Uterus (tissue), 4 donors: ENCODE data around the gene EIF3L. TPM values are rescaled to one million over a fixed set of nuclear protein-coding genes. Genes with fewer than 3 reads are reported as not detected.
A peak's percentile ranks its signal among the peaks of the same experiment; 100 is the strongest.

Experiments
- DNase-seq, 2 donors: peaks; one replicate each; pipeline ENCODE4 v3.0.0-alpha.2; 2019 to 2020
- H3K27ac ChIP-seq, 2 donors: fragments of 200-600 bp; sonication (generic); 1 replicate in 1 of 2; 2 replicates in 1 of 2; pipeline ENCODE4 v1.5.1; 2016 to 2018
- H3K27me3 ChIP-seq, 2 donors: fragments of 200-600 bp; sonication (generic); one replicate each; pipeline ENCODE4 v1.5.1; 2018 to 2019; ENCODE audit warnings: control low read depth in 1 of 2
- H3K36me3 ChIP-seq, 2 donors: fragments of 200-600 bp; sonication (generic); one replicate each; pipeline ENCODE4 v1.5.1; 2019; ENCODE audit warnings: control low read depth in 1 of 2
- H3K4me1 ChIP-seq, 2 donors: fragments of 200-600 bp; sonication (generic); one replicate each; pipeline ENCODE4 v1.5.1; 2018 to 2019; ENCODE audit warnings: control low read depth in 1 of 2
- H3K4me3 ChIP-seq, 2 donors: fragments of 200-600 bp; sonication (generic); 1 replicate in 1 of 2; 2 replicates in 1 of 2; pipeline ENCODE4 v1.5.1; 2018 to 2019; ENCODE audit warnings: mild to moderate bottlenecking in 1 of 2
- H3K9me3 ChIP-seq, 2 donors: fragments of 200-600 bp; sonication (generic); one replicate each; pipeline ENCODE4 v1.5.1; 2019; ENCODE audit warnings: control low read depth in 1 of 2
- POLR2A ChIP-seq, 2 donors: fragments of 450-650 bp; IDR thresholded peaks; one replicate each; pipeline ENCODE4 v1.6.1; 2016; ENCODE audit warnings: antibody characterized with exemption in 2 of 2, mild to moderate bottlenecking in 1 of 2, moderate library complexity in 1 of 2
- intact Hi-C: fragments of 100-400 bp; cut with DNase I; formaldehyde crosslinking; loops from one replicate; pipeline ENCODE4 v1.15.1; 2023; ENCODE audit warnings: low total_unique reads
- total RNA-seq, 4 donors: library from RNA; depleted of rRNA in 3 of 4; stranded (reverse); fragments of >200 nt in 3 of 4; gene quantifications; one replicate each; pipeline versions ENCODE4 v1.1.0 to v1.2.4, GENCODE V29; 2014 to 2023
- TF ChIP-seq, protein P1 (sequence below), 4 experiments: fragments of 200-600 bp in 2 of 4; fragments of 450-650 bp in 2 of 4; sonication (generic) in 2 of 4; IDR thresholded peaks; one replicate each; pipeline ENCODE4 v1.5.1; 2016 to 2019; ENCODE audit warnings: antibody characterized with exemption in 4 of 4, mild to moderate bottlenecking in 2 of 4, moderate library complexity in 1 of 4
- donor health status: DM: yes; HTN: yes; CAD: no.

The EIF3L gene
- total RNA-seq, 4 donors from 2014 or later: 290 to 559 (median 413) TPM

DNA sequence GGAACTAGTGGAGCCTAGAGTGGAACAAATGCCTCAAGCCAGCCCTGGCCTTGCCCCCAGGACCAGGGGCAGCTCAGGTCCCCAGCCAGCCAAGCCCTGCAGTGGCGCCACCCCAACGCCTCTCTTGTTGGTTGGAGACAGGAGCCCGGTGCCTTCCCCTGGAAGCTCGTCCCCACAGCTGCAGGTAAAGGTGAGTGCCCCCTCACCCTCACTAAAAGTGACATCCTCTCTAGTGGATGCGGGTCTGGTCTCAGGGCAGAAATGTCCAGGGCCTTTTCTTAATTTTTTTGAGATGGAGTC is 78.4 kb downstream of the EIF3L start:
- intact Hi-C loops: no loop called here
- Histone ChIP-seq H3K36me3 (no peaks in the 10 kb centered on the region), H3K27ac (no peak overlapping the region), H3K27me3 (no peaks in the 10 kb centered on the region), H3K9me3 (no peaks in the 10 kb centered on the region), H3K4me1 (no peaks in the 10 kb centered on the region), H3K4me3 (no peak overlapping the region)
- no peak for TF ChIP-seq POLR2A (IDR thresholded peaks at IDR 0.05)
- DNase-seq: no peak

DNA sequence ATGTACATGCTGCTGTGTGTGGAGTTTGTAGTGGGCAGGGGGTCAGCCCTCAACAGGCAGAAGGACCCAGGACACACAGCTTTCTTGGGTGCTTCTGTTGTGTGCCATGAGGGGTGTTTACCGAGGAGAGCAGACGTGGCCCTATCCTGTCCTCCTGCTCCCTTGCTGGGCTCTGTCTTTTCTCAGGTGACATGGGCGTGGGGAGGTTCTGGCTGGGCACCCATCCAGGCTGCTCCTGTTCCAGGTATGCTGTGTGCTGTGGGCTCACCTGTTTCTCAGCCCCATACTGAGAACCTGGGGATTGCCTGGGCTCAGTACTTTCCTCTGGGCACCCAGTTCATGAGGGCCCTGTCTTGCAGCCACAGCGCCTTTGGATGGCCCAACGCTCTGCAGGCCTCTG is 80.2 kb downstream of the EIF3L start:
- TF ChIP-seq, protein P1, sequence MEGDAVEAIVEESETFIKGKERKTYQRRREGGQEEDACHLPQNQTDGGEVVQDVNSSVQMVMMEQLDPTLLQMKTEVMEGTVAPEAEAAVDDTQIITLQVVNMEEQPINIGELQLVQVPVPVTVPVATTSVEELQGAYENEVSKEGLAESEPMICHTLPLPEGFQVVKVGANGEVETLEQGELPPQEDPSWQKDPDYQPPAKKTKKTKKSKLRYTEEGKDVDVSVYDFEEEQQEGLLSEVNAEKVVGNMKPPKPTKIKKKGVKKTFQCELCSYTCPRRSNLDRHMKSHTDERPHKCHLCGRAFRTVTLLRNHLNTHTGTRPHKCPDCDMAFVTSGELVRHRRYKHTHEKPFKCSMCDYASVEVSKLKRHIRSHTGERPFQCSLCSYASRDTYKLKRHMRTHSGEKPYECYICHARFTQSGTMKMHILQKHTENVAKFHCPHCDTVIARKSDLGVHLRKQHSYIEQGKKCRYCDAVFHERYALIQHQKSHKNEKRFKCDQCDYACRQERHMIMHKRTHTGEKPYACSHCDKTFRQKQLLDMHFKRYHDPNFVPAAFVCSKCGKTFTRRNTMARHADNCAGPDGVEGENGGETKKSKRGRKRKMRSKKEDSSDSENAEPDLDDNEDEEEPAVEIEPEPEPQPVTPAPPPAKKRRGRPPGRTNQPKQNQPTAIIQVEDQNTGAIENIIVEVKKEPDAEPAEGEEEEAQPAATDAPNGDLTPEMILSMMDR (IDR thresholded peaks at IDR 0.05): no peak
- TF ChIP-seq POLR2A (IDR thresholded peaks at IDR 0.05): no peak
- H3K27ac ChIP-seq: peak overlapping the region; percentile 46 to 57
- no peak overlapping the region for H3K4me3 ChIP-seq
- intact Hi-C loops: no loop called here
- DNase-seq: no peak
- H3K36me3 ChIP-seq: no peaks in the 10 kb centered on the region
- H3K9me3 ChIP-seq: no peaks in the 10 kb centered on the region
- no peaks in the 10 kb centered on the region for H3K27me3 ChIP-seq
- peaks cover 0 to 11% of the 10 kb centered on the region in 2 donors for H3K4me1 ChIP-seq

DNA sequence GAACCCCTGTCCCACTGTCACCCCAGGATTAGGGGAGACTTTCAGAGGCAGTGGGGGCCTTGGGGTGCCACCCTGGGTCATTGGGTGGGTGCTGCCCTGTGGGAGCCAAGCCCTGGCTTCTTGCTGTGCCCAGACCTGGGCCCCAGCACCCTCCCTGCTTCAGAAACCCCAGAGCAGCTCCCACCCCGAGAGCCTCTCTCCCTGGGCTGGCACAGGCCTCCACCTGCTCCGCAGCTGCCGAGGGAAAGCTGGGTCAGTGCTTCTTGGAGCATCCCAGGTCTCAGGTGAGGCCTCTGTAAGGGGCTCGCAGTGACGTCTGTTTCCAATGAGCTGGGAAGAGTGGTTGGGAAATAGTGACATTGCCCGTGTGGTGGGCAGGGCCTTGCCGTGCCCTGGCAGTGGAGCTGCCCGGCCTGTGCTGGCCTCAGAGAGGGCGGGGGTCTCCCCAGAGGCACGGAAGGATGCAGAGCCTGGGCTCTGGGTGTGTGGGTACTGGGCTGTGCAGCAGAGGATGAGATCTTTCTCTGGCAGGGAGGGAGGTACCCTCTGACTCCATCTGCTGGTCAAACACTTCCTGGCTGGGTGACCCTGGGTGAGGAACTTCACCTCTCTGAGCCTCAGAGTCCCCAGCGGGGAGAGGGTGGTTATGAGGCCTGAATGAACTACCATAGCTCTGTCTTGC is 81.2 kb downstream of the EIF3L start:
- Histone ChIP-seq H3K4me3 (no peak overlapping the region), H3K27me3 (no peaks in the 10 kb centered on the region), H3K36me3 (no peaks in the 10 kb centered on the region), H3K27ac (peak overlapping the region; percentile 46 to 57), H3K4me1 (peaks cover 0 to 11% of the 10 kb centered on the region in 2 donors), H3K9me3 (no peaks in the 10 kb centered on the region)
- DNase-seq: no peak
- no peak for TF ChIP-seq POLR2A (IDR thresholded peaks at IDR 0.05)
- TF ChIP-seq, protein P1 (IDR thresholded peaks at IDR 0.05): peak; percentile 30 to 50 (median 39)
- intact Hi-C loops: loop anchor here (5.0 kb wide), 1 partner anchor 33 kb away; no protein-coding TSS in a partner anchor

DNA sequence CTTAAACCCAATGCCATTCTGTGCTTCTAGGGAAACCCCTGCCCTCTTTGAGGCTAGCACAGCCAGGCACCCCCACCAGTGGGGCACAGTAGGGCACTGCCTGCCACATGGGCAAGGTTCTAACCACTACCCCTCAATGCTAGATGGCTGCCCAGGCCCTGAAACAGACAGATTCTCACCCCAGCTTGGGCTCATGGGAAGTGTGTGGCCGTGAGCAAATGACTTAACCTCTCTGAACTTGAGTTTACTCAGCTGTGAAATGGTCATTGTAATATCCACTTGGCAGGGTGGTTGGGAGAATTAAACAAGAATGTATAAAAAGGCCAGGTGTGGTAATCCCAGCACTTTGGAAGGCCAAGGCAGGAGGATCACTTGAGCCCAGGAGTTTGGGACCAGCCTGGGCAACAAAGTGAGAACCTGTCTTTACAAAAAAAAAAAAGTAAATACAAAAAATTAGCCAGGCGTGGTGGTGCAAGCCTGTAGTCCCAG is 81.8 kb downstream of the EIF3L start:
- H3K36me3 ChIP-seq: no peaks in the 10 kb centered on the region
- TF ChIP-seq, protein P1 (IDR thresholded peaks at IDR 0.05): no peak
- no peak for TF ChIP-seq POLR2A (IDR thresholded peaks at IDR 0.05)
- H3K4me1 ChIP-seq: peaks cover 0 to 11% of the 10 kb centered on the region in 2 donors
- H3K4me3 ChIP-seq: no peak overlapping the region
- H3K27ac ChIP-seq: peak overlapping the region; percentile 46 to 57
- no peak for DNase-seq
- intact Hi-C loops: loop anchor here (5.0 kb wide), 1 partner anchor 34 kb away; no protein-coding TSS in a partner anchor
- no peaks in the 10 kb centered on the region for H3K9me3 ChIP-seq
- H3K27me3 ChIP-seq: no peaks in the 10 kb centered on the region

DNA sequence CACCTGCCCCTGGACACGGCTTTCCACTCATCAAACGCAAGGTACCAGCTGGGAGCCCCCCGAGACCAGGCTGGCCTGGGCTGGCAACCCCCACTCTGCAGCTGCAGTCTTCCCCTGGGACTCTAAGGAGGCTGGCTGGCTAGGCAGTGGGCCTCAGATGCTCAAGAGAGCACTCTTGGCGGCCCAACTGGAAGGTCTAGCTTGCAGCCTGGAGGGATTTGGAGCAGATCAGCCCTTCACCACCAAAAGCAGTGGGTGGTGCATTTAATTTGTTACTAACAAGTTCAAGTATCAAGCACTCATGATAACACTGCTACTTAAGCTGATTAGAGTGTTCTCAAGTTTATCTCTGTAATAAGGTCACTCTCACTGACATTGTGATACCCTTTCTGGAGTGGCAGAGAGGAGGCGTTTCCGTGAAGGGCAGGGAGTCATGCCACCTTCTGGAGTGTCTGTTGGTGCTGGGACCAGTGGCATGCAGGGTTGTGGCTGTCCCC is 82.7 kb downstream of the EIF3L start:
- Histone ChIP-seq H3K27me3 (no peaks in the 10 kb centered on the region), H3K9me3 (no peaks in the 10 kb centered on the region), H3K36me3 (no peaks in the 10 kb centered on the region), H3K27ac (no peak overlapping the region), H3K4me1 (peaks cover 0 to 11% of the 10 kb centered on the region in 2 donors), H3K4me3 (no peak overlapping the region)
- TF ChIP-seq, protein P1 (IDR thresholded peaks at IDR 0.05): no peak
- TF ChIP-seq POLR2A (IDR thresholded peaks at IDR 0.05): no peak
- no peak for DNase-seq
- intact Hi-C loops: loop anchor here (5.0 kb wide), 1 partner anchor 35 kb away; no protein-coding TSS in a partner anchor
